ENCODE measurements around the gene EFR3B. TPM values are rescaled to one million over a fixed set of nuclear protein-coding genes. Genes with fewer than 3 reads are reported as not detected.
"Not testable (repeated sequence)": the region's sequence is repeated elsewhere in the genome, so short reads cannot be mapped to it uniquely, and the experiment has no call there.

EFR3B gene
- total RNA-seq, 2 experiments from 2014 or later = 1.0 to 1.1 TPM

DNA sequence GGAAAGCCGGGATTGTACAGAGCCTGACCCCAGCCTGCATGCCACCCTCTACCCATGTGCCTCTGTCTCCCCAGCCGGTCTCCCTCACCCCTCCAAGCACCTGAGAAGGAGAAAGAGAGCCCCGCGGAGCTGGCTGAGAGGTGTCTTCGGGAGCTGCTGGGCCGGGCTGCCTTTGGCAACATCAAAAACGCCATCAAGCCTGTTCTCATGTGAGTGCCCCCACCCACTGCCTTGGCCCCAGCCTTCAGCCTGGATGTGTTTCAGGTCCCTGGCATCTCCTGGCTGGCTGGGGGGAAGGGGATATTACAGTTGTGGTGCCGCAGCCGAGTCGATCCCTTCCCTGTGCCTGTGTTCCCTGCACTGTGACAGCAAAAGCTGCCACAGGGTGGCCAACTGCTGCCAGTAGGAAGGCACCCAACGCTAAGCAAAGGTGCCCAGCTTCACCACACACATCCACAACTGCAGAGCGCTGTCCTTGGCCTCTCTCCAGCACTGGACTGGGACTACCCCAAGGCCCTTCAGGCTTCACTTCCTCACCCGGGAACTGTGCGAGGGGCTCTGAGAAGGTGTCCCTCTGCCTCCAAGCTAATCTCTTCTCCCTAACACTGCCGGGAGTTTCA, 88.1 kb downstream of the EFR3B start:
- peaks cover 11% of the 10 kb centered on the region for H3K4me1 Mint-ChIP-seq
- H3K4me3 Mint-ChIP-seq = no peak overlapping the region
- no peaks in the 10 kb centered on the region for H3K9me3 Mint-ChIP-seq (ENCODE audit: low read depth)
- no peaks in the 10 kb centered on the region for H3K36me3 Mint-ChIP-seq (ENCODE audit: low read depth)
- H3K27me3 Mint-ChIP-seq = peaks cover 38% of the 10 kb centered on the region
- intact Hi-C loops (cut with DNase I, micrococcal nuclease) = loop anchor here (1.0 to 10.0 kb wide), 5 partner anchors 67 to 720 kb away; no protein-coding TSS in a partner anchor
- ChIA-PET POLR2A (interaction anchor here (2.4 kb wide), 1 partner anchor 155 kb away, joined by 12 read pairs; no protein-coding TSS in a partner anchor), CTCF (interaction anchor here (0.6 to 8.2 kb wide), 20 partner anchors 10 to 854 kb away, joined by 3 to 141 read pairs (median 4); partner anchors contain the start of gene EFR3B)
- DNase-seq = no peak
- no peak for ATAC-seq
- H3K27ac Mint-ChIP-seq = no peak overlapping the region

DNA sequence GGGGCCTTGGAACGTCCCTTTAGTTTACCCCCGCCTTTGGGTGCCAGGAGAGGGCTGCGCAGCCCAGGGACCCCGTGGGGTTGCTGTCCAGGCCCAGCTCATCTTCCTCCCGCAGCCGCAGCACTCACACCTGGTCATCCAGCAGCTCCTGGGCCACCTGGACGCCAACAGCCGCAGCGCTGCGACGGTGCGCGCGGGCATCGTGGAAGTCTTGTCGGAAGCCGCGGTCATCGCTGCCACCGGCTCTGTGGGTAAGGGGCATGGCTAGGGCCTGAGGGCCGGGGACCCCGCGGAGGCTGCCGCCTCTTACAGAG, 89.3 kb downstream of the EFR3B start:
- intact Hi-C loops (cut with DNase I, micrococcal nuclease) = loop anchor here in 1 of 2 experiments (10.0 kb wide), 1 partner anchor 716 kb away; no protein-coding TSS in a partner anchor
- DNase-seq = no peak
- H3K27ac Mint-ChIP-seq = no peak overlapping the region
- H3K27me3 Mint-ChIP-seq = peaks cover 47% of the 10 kb centered on the region
- H3K4me3 Mint-ChIP-seq = peak overlapping the region; percentile 38
- CTCF ChIA-PET = interaction anchor here (4.7 to 8.2 kb wide), 2 partner anchors 154 to 158 kb away, joined by 25 to 141 read pairs; no protein-coding TSS in a partner anchor
- no peaks in the 10 kb centered on the region for H3K9me3 Mint-ChIP-seq (ENCODE audit: low read depth)
- H3K4me1 Mint-ChIP-seq = peaks cover 11% of the 10 kb centered on the region
- ATAC-seq = no peak
- POLR2A ChIA-PET = interaction anchor here (2.4 kb wide), 1 partner anchor 156 kb away, joined by 12 read pairs; no protein-coding TSS in a partner anchor
- no peaks in the 10 kb centered on the region for H3K36me3 Mint-ChIP-seq (ENCODE audit: low read depth)

DNA sequence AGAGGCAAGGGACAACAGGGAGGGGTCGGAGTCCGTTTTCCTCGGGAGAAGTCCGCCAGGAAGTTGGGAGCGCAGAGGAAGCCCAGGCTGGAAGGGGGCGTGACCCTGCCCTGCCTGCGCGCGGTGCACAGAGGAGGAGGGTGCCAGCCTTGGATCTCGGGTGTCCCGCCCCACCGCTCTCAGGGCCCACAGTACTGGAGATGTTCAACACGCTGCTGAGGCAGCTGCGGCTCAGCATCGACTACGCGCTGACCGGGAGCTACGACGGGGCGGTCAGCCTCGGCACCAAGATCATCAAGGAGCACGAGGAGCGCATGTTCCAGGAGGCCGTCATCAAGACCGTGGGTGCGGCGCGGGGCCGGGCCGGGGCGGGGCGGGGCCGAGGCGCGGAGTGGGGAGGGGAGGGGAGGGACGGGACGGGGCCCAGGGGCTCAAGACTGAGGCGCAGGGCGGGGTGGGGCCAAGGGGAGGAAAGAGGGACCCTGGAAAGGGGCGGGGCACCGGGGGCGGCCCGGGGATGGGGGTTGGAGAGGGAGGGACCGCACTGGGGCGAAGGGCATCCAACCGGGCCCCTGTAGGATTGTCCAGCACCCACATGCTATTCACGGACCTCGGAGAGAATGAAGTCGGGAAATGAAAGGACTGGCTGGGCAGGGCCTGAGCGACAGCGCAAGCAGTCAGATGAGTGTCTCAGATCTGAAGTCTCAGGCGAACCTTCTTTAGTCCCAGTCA, 89.9 kb downstream of the EFR3B start:
- no peaks in the 10 kb centered on the region for H3K36me3 Mint-ChIP-seq (ENCODE audit: low read depth)
- peaks cover 11% of the 10 kb centered on the region for H3K4me1 Mint-ChIP-seq
- intact Hi-C loops (cut with DNase I, micrococcal nuclease) = loop anchor here in 1 of 2 experiments (10.0 kb wide), 1 partner anchor 717 kb away; no protein-coding TSS in a partner anchor
- DNase-seq = peak; percentile 39
- peaks cover 47% of the 10 kb centered on the region for H3K27me3 Mint-ChIP-seq
- peak; percentile 47 for ATAC-seq
- ChIA-PET CTCF (interaction anchor here (0.8 to 8.2 kb wide), 3 partner anchors 64 to 159 kb away, joined by 3 to 141 read pairs (median 25); no protein-coding TSS in a partner anchor), POLR2A (interaction anchor here (2.4 kb wide), 1 partner anchor 156 kb away, joined by 12 read pairs; no protein-coding TSS in a partner anchor)
- no peak overlapping the region for H3K27ac Mint-ChIP-seq
- H3K9me3 Mint-ChIP-seq (ENCODE audit: low read depth) = no peaks in the 10 kb centered on the region
- H3K4me3 Mint-ChIP-seq = peak overlapping the region; percentile 38

DNA sequence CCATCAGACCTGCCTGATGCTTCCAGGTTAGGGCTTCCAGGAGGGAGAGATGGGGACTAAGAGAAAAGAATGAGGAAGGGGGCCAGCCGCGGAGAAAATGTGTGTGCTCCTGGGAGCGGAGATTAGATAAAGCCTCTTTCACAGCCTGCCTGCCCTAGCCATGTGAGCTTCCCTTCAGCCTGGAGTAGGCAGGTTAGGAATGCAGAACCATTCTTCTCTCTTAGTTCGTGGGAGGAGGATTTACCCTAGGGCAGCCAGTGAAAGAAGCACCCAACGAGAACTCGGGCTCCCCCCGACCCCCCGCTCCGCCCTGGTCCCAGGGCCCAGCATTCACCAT, 90.4 kb downstream of the EFR3B start:
- Mint-ChIP-seq H3K4me1 (peaks cover 11% of the 10 kb centered on the region), H3K27ac (no peak overlapping the region), H3K9me3 (ENCODE audit: low read depth) (no peaks in the 10 kb centered on the region), H3K4me3 (no peak overlapping the region), H3K27me3 (peaks cover 47% of the 10 kb centered on the region), H3K36me3 (ENCODE audit: low read depth) (no peaks in the 10 kb centered on the region)
- POLR2A ChIA-PET = no interaction called here
- no peak for DNase-seq
- no peak for ATAC-seq
- CTCF ChIA-PET = interaction anchor here (0.8 to 8.2 kb wide), 2 partner anchors 64 to 155 kb away, joined by 3 to 141 read pairs; no protein-coding TSS in a partner anchor
- intact Hi-C loops (cut with DNase I, micrococcal nuclease) = loop anchor here in 1 of 2 experiments (10.0 kb wide), 1 partner anchor 717 kb away; no protein-coding TSS in a partner anchor

DNA sequence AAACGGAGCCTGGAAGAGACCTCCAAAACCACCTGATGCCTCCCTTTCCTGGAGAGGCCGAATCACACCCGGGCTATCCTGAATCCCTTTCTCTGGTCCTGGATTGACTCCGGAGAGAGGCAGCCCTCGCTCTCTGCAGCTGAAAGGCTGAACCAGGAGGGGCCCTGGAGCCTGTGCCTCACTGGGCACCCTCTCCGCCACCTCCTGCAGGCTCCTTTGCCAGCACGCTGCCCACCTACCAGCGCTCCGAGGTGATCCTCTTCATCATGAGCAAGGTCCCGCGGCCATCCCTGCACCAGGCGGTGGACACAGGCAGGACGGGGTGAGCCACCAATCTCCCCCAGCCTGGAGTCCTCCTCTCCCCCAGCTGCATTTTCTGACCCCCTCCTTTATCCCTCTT, 90.8 kb downstream of the EFR3B start:
- Mint-ChIP-seq H3K36me3 (ENCODE audit: low read depth) (no peaks in the 10 kb centered on the region), H3K4me3 (no peak overlapping the region), H3K27ac (no peak overlapping the region), H3K4me1 (peaks cover 11% of the 10 kb centered on the region), H3K27me3 (peaks cover 49% of the 10 kb centered on the region), H3K9me3 (ENCODE audit: low read depth) (no peaks in the 10 kb centered on the region)
- no peak for ATAC-seq
- CTCF ChIA-PET = interaction anchor here (0.6 to 8.2 kb wide), 2 partner anchors 155 to 164 kb away, joined by 3 to 141 read pairs; no protein-coding TSS in a partner anchor
- intact Hi-C loops (cut with DNase I, micrococcal nuclease) = loop anchor here in 1 of 2 experiments (10.0 kb wide), 1 partner anchor 718 kb away; no protein-coding TSS in a partner anchor
- POLR2A ChIA-PET = no interaction called here
- no peak for DNase-seq

DNA sequence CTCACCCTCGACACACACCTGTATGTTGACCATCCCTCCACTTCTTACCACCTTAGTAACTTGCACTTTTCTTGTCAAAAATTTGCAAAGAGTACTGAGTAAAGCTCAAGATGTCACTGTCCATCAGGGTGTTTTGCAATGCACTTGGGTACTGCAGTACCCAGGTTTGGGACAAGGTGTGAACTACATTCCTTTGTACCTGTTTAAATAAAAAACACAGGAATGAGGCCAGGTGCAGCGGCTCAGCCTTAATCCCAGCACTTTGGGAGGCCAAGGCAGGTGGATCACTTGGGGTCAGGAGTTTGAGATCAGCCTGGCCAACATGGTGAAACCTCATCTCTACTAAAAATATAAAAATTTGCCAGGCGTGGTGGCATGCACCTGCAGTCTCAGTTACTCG, 98.7 kb downstream of the EFR3B start:
- POLR2A ChIA-PET, DNase-seq, CTCF ChIA-PET: not testable (repeated sequence)

DNA sequence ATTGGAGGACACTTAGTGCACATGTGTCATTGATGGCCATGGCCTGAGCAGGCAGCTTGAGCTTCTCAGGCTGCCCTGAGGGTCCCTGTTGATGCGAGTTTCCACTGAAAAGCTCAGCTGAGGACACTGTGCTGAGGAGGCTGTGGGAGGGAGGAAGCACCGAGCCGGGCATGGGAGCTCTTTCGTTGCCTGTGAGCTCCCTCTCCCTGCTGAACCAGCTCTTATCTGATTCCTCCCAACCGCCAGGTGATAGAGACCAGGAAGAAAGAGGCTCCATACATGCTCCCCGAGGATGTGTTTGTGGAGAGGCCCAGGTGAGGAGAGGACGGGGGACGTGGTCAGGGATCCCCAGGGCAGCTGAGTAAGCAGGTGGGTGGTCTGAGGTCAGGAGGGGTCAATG, 99.2 kb downstream of the EFR3B start:
- Mint-ChIP-seq H3K9me3 (ENCODE audit: low read depth) (no peaks in the 10 kb centered on the region), H3K27ac (no peak overlapping the region), H3K4me3 (no peak overlapping the region), H3K4me1 (peaks cover 2% of the 10 kb centered on the region), H3K36me3 (ENCODE audit: low read depth) (no peaks in the 10 kb centered on the region), H3K27me3 (peaks cover 2% of the 10 kb centered on the region)
- ChIA-PET POLR2A (interaction anchor here (0.6 kb wide), 1 partner anchor 26 kb away, joined by 4 read pairs; no protein-coding TSS in a partner anchor), CTCF (no interaction called here)
- intact Hi-C loops (cut with DNase I, micrococcal nuclease) = no loop called here
- DNase-seq (no peak), ATAC-seq (no peak)

More for the DNA sequence above, 98.7 kb downstream of the EFR3B start:
- H3K27me3 Mint-ChIP-seq; ATAC-seq; H3K36me3 Mint-ChIP-seq (ENCODE audit: low read depth); H3K27ac Mint-ChIP-seq; H3K9me3 Mint-ChIP-seq (ENCODE audit: low read depth); intact Hi-C loops (cut with DNase I, micrococcal nuclease); H3K4me1 Mint-ChIP-seq; H3K4me3 Mint-ChIP-seq: not testable (repeated sequence)

DNA sequence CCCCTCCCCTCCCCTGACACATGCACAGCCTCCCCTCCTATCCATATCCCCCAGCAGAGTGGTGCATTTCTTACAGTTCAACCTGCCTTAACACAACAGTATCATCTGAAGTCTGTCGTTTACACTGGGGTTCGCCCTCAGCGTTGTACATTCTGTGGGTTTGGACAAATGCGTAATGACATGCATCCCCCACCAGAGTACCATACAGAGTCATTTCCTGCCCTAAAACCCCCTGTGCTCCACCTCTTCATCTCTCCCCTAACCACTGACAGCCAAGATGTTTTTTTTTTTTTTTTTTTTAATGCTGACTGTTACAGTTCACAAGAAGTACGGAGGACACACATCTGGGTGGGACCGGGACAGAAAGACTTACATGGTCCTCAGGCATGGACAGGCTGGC, 103.9 kb downstream of the EFR3B start:
- intact Hi-C loops (cut with DNase I, micrococcal nuclease) = no loop called here
- no peaks in the 10 kb centered on the region for H3K9me3 Mint-ChIP-seq (ENCODE audit: low read depth)
- ChIA-PET POLR2A (no interaction called here), CTCF (interaction anchor here (0.6 kb wide), 1 partner anchor 52 kb away, joined by 3 read pairs; no protein-coding TSS in a partner anchor)
- no peaks in the 10 kb centered on the region for H3K36me3 Mint-ChIP-seq (ENCODE audit: low read depth)
- DNase-seq (no peak), ATAC-seq (peak; percentile 66)
- peaks cover 2% of the 10 kb centered on the region for H3K4me1 Mint-ChIP-seq
- H3K4me3 Mint-ChIP-seq = no peak overlapping the region
- no peaks in the 10 kb centered on the region for H3K27me3 Mint-ChIP-seq
- H3K27ac Mint-ChIP-seq = no peak overlapping the region

DNA sequence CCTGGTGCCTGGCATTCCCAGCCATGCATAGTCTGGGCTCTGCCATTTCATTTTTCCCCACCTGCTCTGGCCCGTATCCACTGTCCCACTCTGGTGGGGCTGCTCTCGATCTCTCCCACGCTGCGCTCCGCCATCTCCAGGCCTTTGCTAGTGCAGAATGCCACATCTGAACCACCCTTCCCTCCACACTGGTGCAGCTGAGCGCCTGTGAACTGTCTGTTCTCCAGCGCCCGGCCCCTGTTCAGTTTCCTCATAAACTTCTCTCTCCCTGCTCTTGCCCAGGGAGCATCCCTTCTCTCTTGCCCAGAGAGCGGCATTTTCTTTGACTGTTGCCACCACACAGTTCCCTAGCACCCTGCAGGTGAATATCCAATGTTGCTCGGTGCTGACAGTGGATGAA, 105.0 kb downstream of the EFR3B start:
- peaks cover 2% of the 10 kb centered on the region for H3K4me1 Mint-ChIP-seq
- no peaks in the 10 kb centered on the region for H3K9me3 Mint-ChIP-seq (ENCODE audit: low read depth)
- ATAC-seq (no peak), DNase-seq (no peak)
- no peak overlapping the region for H3K4me3 Mint-ChIP-seq
- ChIA-PET POLR2A (no interaction called here), CTCF (no interaction called here)
- intact Hi-C loops (cut with DNase I, micrococcal nuclease) = no loop called here
- H3K27me3 Mint-ChIP-seq = no peaks in the 10 kb centered on the region
- H3K27ac Mint-ChIP-seq = no peak overlapping the region
- H3K36me3 Mint-ChIP-seq (ENCODE audit: low read depth) = no peaks in the 10 kb centered on the region

DNA sequence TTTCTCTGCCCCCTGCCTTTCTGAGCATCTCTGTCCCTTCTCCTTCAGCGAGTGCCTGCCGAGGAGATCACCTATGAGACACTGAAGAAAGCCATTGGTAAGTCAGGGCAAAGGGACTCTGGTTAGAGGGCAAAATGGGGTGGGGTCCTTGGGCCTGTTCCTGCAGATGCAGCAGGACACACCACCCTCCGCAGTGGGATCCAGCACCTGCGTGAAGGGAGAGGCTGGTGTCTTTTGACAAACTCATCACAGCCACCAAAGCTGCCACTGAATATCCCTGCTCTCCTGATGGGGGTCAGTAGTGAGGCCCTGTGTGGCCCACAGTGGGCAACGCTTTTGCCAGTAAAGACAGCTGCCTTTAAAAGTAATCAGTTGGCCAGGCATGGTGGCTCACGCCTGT, 107.8 kb downstream of the EFR3B start:
- CTCF ChIA-PET = no interaction called here
- DNase-seq (no peak), ATAC-seq (no peak)
- intact Hi-C loops (cut with DNase I, micrococcal nuclease) = no loop called here
- Mint-ChIP-seq H3K36me3 (ENCODE audit: low read depth) (no peaks in the 10 kb centered on the region), H3K4me1 (peaks cover 2% of the 10 kb centered on the region), H3K27me3 (no peaks in the 10 kb centered on the region), H3K9me3 (ENCODE audit: low read depth) (no peaks in the 10 kb centered on the region), H3K27ac (no peak overlapping the region), H3K4me3 (no peak overlapping the region)
- POLR2A ChIA-PET = no interaction called here

DNA sequence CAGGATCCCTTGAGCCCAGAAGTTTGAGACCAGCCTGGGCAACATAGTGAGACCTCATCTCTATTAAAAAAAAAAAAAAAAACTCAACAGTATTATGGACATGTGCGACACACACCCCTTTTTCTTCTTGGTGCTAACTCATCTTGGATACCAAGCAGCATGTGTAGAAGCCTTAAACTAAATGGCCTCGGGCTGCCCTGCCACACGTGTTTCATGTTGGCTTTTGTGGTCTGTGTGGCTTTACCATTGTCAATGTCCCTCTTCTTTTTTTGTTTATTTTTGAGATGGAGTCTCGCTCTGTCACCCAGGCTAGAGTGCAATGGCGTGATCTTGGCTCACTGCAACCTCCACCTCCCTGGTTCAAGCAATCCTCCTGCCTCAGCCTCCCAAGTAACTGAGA, 109.1 kb downstream of the EFR3B start:
- H3K9me3 Mint-ChIP-seq (ENCODE audit: low read depth); CTCF ChIA-PET; POLR2A ChIA-PET; ATAC-seq; H3K27me3 Mint-ChIP-seq; H3K4me3 Mint-ChIP-seq; H3K4me1 Mint-ChIP-seq; H3K36me3 Mint-ChIP-seq (ENCODE audit: low read depth); H3K27ac Mint-ChIP-seq; intact Hi-C loops (cut with DNase I, micrococcal nuclease); DNase-seq: not testable (repeated sequence)

DNA sequence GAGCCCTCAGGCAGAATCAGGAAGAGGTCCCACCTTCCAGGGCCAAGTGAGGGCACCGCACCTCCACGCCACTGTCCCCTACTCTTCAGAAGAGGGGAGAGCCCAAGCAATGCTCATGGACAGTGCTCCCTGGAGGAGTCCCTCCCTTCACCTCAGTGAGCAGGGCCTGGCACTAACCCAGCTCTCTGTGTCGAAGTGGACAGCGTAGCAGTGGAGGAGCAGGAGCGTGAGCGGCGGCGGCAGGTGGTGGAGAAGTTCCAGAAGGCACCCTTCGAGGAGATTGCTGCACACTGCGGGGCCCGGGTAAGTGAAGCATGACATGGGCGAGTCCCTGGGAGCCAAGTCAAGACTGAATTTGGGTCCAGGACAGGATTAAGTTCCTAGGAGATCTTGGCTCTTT, 109.8 kb downstream of the EFR3B start:
- ChIA-PET CTCF (no interaction called here), POLR2A (no interaction called here)
- intact Hi-C loops (cut with DNase I, micrococcal nuclease) = no loop called here
- Mint-ChIP-seq H3K9me3 (ENCODE audit: low read depth) (no peaks in the 10 kb centered on the region), H3K27me3 (no peaks in the 10 kb centered on the region), H3K4me1 (no peaks in the 10 kb centered on the region), H3K27ac (no peak overlapping the region), H3K4me3 (no peak overlapping the region), H3K36me3 (ENCODE audit: low read depth) (no peaks in the 10 kb centered on the region)
- ATAC-seq = no peak
- no peak for DNase-seq
